Lower leg skin (tissue), 3 donors: ENCODE measurements around the gene STAG1.

Experiments used
- POLR2A ChIP-seq, 2 donors: fragments of 450-650 bp; IDR thresholded peaks; one replicate each; pipeline ENCODE4 v1.6.1; 2016 to 2017; ENCODE audit warnings: antibody characterized with exemption in 2 of 2, mild to moderate bottlenecking in 1 of 2, moderate library complexity in 1 of 2
- TF ChIP-seq, protein P1 (sequence below), 3 donors: fragments of 450-650 bp; IDR thresholded peaks; one replicate each; pipeline ENCODE4 v1.5.1; 2016; ENCODE audit warnings: antibody characterized with exemption in 3 of 3, mild to moderate bottlenecking in 3 of 3, moderate library complexity in 2 of 3

DNA sequence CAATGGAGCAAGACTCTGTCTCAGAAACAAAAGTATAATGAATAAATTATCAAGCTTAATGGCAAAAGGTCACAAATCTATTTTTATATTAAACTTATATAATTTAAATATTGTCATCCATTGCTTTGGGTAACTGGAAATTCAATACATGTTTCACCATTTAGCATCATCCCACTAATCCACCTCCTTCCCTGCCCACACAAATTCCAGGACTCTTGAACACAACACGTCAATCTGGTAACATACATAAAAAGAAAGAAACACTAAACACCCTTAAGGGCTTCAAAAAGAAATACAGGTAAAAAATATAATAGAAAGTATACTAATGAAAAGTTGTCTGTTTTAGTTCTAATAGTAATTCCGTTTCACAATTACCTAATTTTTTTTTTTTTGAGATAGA lies 149.4 kb downstream of the STAG1 start:
- TF ChIP-seq, protein P1, sequence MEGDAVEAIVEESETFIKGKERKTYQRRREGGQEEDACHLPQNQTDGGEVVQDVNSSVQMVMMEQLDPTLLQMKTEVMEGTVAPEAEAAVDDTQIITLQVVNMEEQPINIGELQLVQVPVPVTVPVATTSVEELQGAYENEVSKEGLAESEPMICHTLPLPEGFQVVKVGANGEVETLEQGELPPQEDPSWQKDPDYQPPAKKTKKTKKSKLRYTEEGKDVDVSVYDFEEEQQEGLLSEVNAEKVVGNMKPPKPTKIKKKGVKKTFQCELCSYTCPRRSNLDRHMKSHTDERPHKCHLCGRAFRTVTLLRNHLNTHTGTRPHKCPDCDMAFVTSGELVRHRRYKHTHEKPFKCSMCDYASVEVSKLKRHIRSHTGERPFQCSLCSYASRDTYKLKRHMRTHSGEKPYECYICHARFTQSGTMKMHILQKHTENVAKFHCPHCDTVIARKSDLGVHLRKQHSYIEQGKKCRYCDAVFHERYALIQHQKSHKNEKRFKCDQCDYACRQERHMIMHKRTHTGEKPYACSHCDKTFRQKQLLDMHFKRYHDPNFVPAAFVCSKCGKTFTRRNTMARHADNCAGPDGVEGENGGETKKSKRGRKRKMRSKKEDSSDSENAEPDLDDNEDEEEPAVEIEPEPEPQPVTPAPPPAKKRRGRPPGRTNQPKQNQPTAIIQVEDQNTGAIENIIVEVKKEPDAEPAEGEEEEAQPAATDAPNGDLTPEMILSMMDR (IDR thresholded peaks at IDR 0.05), result no peak
- TF ChIP-seq POLR2A (IDR thresholded peaks at IDR 0.05), result no peak
